CD4-positive, CD25-positive, alpha-beta regulatory T cell (primary cell): Measurements from ENCODE around the gene SUSD1. TPM values are rescaled to one million over a fixed set of nuclear protein-coding genes. Genes with fewer than 3 reads are reported as not detected.
A peak's percentile ranks its signal among the peaks of the same experiment; 100 is the strongest.

Source experiments
- ATAC-seq, 2 donors: fragments of 150-1000 bp; cut with Tn5 transposase; one replicate each; pipeline ENCODE4 v1.10.0; 2021; ENCODE audit warnings: low read depth in 2 of 2, moderate number of reproducible peaks in 2 of 2, moderate library complexity in 1 of 2
- DNase-seq, 3 donors: peaks; one replicate each; pipeline versions ENCODE4 v3.0.0 to v3.0.0-alpha.2; 2012 to 2022; ENCODE audit warnings: mixed read lengths in 1 of 3
- H3K27ac ChIP-seq: one replicate; pipeline ENCODE4 v1.7.0; 2013; ENCODE audit warnings: mild to moderate bottlenecking, low read length; ENCODE audit not compliant: insufficient read depth, poor library complexity, severe bottlenecking
- H3K27me3 ChIP-seq: one replicate; pipeline ENCODE4 v1.7.0; 2013; ENCODE audit warnings: low read length; ENCODE audit not compliant: control insufficient read depth, insufficient read depth
- H3K36me3 ChIP-seq: one replicate; pipeline ENCODE4 v1.7.0; 2013; ENCODE audit warnings: mild to moderate bottlenecking, low read length, moderate library complexity; ENCODE audit not compliant: control insufficient read depth, insufficient read depth
- H3K4me1 ChIP-seq: 2 replicates; pipeline ENCODE4 v1.7.0; 2013; ENCODE audit warnings: mild to moderate bottlenecking, low read length; ENCODE audit not compliant: insufficient read depth, control insufficient read depth, poor library complexity, severe bottlenecking
- H3K4me3 ChIP-seq: one replicate; pipeline ENCODE4 v1.7.0; 2013; ENCODE audit warnings: low read depth, mild to moderate bottlenecking, low read length, moderate library complexity
- H3K9me3 ChIP-seq, 2 experiments: 1 replicate in 1 of 2; 2 replicates in 1 of 2; pipeline ENCODE4 v1.7.0; 2013; ENCODE audit warnings: low read length in 2 of 2, mild to moderate bottlenecking in 1 of 2, moderate library complexity in 1 of 2; ENCODE audit not compliant: control insufficient read depth in 2 of 2
- H3K27ac Mint-ChIP-seq, 3 donors: one replicate each; pipeline ENCODE4 v1.8.0; 2020 to 2022; ENCODE audit warnings: mild to moderate bottlenecking in 3 of 3, mixed read lengths in 3 of 3, moderate library complexity in 2 of 3
- H3K27me3 Mint-ChIP-seq: one replicate; pipeline ENCODE4 v1.8.0; 2022; ENCODE audit warnings: mild to moderate bottlenecking, mixed read lengths
- H3K36me3 Mint-ChIP-seq: one replicate; pipeline ENCODE4 v1.8.0; 2020; ENCODE audit warnings: mixed read lengths
- H3K4me1 Mint-ChIP-seq, 4 donors: one replicate each; pipeline ENCODE4 v1.8.0; 2020 to 2022; ENCODE audit warnings: mixed read lengths in 4 of 4, mild to moderate bottlenecking in 1 of 4
- H3K4me3 Mint-ChIP-seq, 4 donors: one replicate each; pipeline ENCODE4 v1.8.0; 2020 to 2022; ENCODE audit warnings: mild to moderate bottlenecking in 4 of 4, mixed read lengths in 4 of 4, moderate library complexity in 3 of 4
- H3K9me3 Mint-ChIP-seq, 7 donors: one replicate each; pipeline ENCODE4 v1.8.0; 2020 to 2022; ENCODE audit warnings: mixed read lengths in 7 of 7, mild to moderate bottlenecking in 3 of 7, moderate library complexity in 2 of 7
- polyA plus RNA-seq, 4 donors: library from polyadenylated mRNA; unstranded; fragments of 300-500 nt; fragmentation: Illumina TruSeq; gene quantifications; one replicate each; pipeline ENCODE4 v1.2.3, GENCODE V29; 2021
- total RNA-seq: library from RNA; stranded (reverse); gene quantifications from one replicate; pipeline ENCODE4 v1.2.3, GENCODE V29; 2022

SUSD1 gene
- total and polyA plus RNA-seq, 5 donors from 2014 or later, result 3.2 to 9.7 (median 7.0) TPM

DNA sequence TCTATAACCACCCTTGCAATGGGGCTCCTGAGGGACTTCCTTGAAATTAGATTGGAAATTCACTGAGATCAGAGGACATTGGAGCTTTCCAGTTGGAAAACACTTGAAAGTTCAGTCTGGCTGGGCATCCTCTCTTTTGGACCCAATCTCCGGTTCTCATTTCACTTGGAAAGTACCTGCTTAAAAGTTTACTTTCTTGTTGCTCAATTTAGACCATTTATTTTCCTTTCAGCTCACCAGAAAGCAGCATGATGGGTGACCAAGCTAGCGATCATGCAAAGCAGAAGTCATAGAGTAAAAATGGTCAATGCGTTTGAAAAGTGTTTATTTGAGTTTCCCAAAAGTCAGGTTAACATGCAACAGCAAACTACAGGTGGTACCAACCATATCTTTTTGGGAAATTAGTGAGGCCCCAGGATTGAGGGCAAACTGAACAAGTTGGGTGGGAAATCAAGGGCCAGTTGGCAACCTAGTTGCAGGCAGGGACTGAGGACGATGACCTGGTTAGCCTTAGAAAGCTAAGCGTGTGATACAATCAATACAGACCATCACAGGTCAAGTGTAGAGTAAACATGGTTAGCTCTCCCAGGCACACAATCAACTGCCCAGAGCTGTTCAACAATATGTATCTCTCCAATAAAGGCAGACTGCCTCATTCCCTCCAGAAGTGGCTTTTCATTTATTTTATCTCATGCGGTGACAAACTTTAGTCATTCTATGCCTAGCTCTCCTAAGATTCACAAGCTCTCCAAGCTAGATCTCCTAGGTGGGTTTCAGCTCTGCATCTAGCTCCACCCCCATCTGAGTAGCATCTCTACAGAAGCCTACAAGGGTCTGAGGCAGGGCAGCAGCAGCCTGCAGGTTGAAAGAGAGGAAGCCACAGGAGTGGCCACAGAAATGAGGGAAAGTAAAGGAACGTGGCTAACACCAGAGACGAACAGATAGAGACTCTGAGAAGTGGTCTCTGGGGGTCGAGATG lies 141.6 kb downstream of the SUSD1 start:
- Mint-ChIP-seq H3K4me1 (peaks cover 27 to 98% (median 71%) of the 10 kb centered on the region in 4 donors), H3K27me3 (no peaks in the 10 kb centered on the region), H3K9me3 (peaks cover 0 to 2% (median 0%) of the 10 kb centered on the region in 7 donors), H3K27ac (no peak overlapping the region), H3K36me3 (no peaks in the 10 kb centered on the region), H3K4me3 (peak overlapping the region in 2 of 4 donors; percentile 54 to 55)
- DNase-seq (no peak), ATAC-seq (no peak)
- no peaks in the 10 kb centered on the region for H3K27me3 ChIP-seq
- no peak overlapping the region for H3K27ac ChIP-seq
- H3K9me3 ChIP-seq, result no peaks in the 10 kb centered on the region
- no peak overlapping the region for H3K4me3 ChIP-seq
- H3K36me3 ChIP-seq, result no peaks in the 10 kb centered on the region
- H3K4me1 ChIP-seq, result peaks cover 76% of the 10 kb centered on the region

GRCh38 chr9:112032743-112033142 lies 142.4 kb downstream of the SUSD1 start:
- Histone ChIP-seq H3K27me3 (no peaks in the 10 kb centered on the region), H3K4me1 (peaks cover 73% of the 10 kb centered on the region), H3K9me3 (no peaks in the 10 kb centered on the region), H3K27ac (no peak overlapping the region), H3K36me3 (no peaks in the 10 kb centered on the region), H3K4me3 (no peak overlapping the region)
- Mint-ChIP-seq H3K36me3 (no peaks in the 10 kb centered on the region), H3K4me1 (peaks cover 24 to 98% (median 73%) of the 10 kb centered on the region in 4 donors), H3K27me3 (no peaks in the 10 kb centered on the region), H3K27ac (no peak overlapping the region), H3K4me3 (peak overlapping the region in 1 of 4 donors; percentile 51), H3K9me3 (peaks cover 0 to 2% (median 0%) of the 10 kb centered on the region in 7 donors)
- ATAC-seq (no peak), DNase-seq (no peak)

DNA sequence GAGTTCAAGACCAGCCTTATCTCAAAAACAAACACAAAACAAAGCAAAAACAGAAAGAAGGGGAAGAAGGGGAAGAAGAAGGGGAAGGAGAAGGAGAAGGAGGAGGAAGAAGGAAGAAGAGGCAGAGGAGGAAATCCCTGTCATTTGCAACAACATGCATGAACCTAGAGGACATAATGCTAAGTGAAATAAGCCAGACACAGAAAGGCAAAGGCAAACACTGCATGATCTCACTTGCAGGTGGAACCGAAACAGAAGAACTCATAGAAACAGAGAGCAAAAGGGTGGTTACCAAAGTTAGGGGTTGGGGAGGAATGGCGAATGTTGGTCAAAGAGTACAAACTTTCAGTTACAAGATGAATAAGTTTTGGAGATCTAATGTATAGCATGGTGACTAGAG lies 143.1 kb downstream of the SUSD1 start:
- Mint-ChIP-seq H3K27me3 (no peaks in the 10 kb centered on the region), H3K36me3 (no peaks in the 10 kb centered on the region), H3K4me1 (peaks cover 21 to 92% (median 66%) of the 10 kb centered on the region in 4 donors), H3K4me3 (peak overlapping the region in 3 of 4 donors; percentile 7 to 51 (median 38)), H3K9me3 (peaks cover 0 to 2% (median 0%) of the 10 kb centered on the region in 7 donors), H3K27ac (peak overlapping the region in 1 of 3 donors; percentile 34)
- H3K36me3 ChIP-seq, result no peaks in the 10 kb centered on the region
- no peaks in the 10 kb centered on the region for H3K9me3 ChIP-seq
- H3K4me1 ChIP-seq, result peaks cover 66% of the 10 kb centered on the region
- DNase-seq (peak in 1 of 3 donors; percentile 59), ATAC-seq (no peak)
- no peaks in the 10 kb centered on the region for H3K27me3 ChIP-seq
- no peak overlapping the region for H3K27ac ChIP-seq
- H3K4me3 ChIP-seq, result peak overlapping the region; percentile 46

- H3K4me3 ChIP-seq, result no peak overlapping the region
- no peak for DNase-seq
- Mint-ChIP-seq H3K9me3 (peaks cover 0 to 2% (median 0%) of the 10 kb centered on the region in 7 donors), H3K4me1 (peaks cover 19 to 87% (median 64%) of the 10 kb centered on the region in 4 donors), H3K36me3 (no peaks in the 10 kb centered on the region), H3K4me3 (peak overlapping the region in 1 of 4 donors; percentile 51), H3K27ac (no peak overlapping the region), H3K27me3 (no peaks in the 10 kb centered on the region)
- no peaks in the 10 kb centered on the region for H3K9me3 ChIP-seq
- H3K36me3 ChIP-seq, result no peaks in the 10 kb centered on the region
- ATAC-seq, result no peak
- no peak overlapping the region for H3K27ac ChIP-seq
- no peaks in the 10 kb centered on the region for H3K27me3 ChIP-seq
- H3K4me1 ChIP-seq, result peaks cover 59% of the 10 kb centered on the region
These were observed 143.7 kb downstream of the SUSD1 start for GRCh38 chr9:112031400-112031799.

- Mint-ChIP-seq H3K27ac (peak overlapping the region; percentile 19 to 82 (median 46)), H3K4me1 (peaks cover 19 to 75% (median 58%) of the 10 kb centered on the region in 4 donors), H3K9me3 (peaks cover 0 to 5% (median 0%) of the 10 kb centered on the region in 7 donors), H3K36me3 (no peaks in the 10 kb centered on the region), H3K27me3 (no peaks in the 10 kb centered on the region), H3K4me3 (peak overlapping the region; percentile 42 to 78 (median 71))
- H3K27me3 ChIP-seq, result no peaks in the 10 kb centered on the region
- H3K4me1 ChIP-seq, result peaks cover 54% of the 10 kb centered on the region
- DNase-seq (peak in 2 of 3 donors; percentile 48 to 62), ATAC-seq (peak in 1 of 2 donors; percentile 33)
- H3K36me3 ChIP-seq, result no peaks in the 10 kb centered on the region
- no peaks in the 10 kb centered on the region for H3K9me3 ChIP-seq
- peak overlapping the region; percentile 41 for H3K27ac ChIP-seq
- H3K4me3 ChIP-seq, result peak overlapping the region; percentile 65
These were observed 145.1 kb downstream of the SUSD1 start for GRCh38 chr9:112029921-112030444.

DNA sequence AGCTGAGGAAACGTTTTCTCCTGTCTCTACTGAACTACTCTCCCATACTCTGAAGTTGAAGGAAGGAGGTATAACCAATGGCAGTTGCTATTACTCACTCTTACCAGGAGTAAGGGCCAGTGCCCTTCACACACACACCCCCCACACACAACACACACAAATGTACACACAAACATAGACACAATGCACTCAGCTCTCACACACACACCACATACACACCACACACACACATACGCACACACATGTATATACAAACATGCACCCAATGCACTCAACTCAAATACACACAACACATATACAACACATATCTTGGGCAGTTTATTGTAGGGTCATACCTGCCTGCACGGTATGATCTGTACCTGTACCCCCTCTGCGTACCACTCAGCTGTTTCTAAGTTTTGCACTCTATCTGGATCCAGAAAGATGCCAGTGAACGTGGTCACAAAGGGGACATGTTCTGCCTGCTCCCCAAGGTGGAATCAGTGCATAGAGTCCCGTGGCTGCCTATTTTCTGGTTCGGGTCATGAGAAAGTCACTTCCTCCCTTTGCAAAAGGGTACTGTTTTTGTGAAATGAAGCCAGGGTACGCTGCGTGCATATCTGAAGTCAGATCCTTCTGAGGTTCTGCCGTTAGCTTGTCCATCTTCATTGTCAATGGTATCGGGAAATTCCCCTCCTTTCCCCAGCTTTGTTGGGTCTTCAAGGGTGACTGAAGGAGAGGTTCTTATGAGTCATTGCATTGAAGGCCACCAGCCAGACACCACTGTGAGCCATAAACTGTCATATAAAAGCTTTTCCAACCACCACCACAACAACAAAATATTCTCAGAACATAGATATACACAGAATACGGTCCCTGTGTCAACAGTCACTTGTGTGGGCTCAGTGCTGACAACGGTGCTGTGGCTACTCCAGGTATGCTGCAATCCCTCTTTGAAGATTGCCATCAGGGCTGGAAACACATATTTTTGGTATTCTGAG lies 146.6 kb downstream of the SUSD1 start:
- peak in 2 of 3 donors; percentile 3 to 61 for DNase-seq
- no peaks in the 10 kb centered on the region for H3K36me3 ChIP-seq
- Mint-ChIP-seq H3K36me3 (no peaks in the 10 kb centered on the region), H3K4me1 (peaks cover 14 to 61% (median 46%) of the 10 kb centered on the region in 4 donors), H3K4me3 (peak overlapping the region in 3 of 4 donors; percentile 39 to 72 (median 55)), H3K9me3 (peaks cover 0 to 5% (median 0%) of the 10 kb centered on the region in 7 donors), H3K27me3 (no peaks in the 10 kb centered on the region), H3K27ac (peak overlapping the region in 2 of 3 donors; percentile 74 to 81)
- H3K4me3 ChIP-seq, result peak overlapping the region; percentile 65
- no peaks in the 10 kb centered on the region for H3K27me3 ChIP-seq
- H3K27ac ChIP-seq, result no peak overlapping the region
- peaks cover 46% of the 10 kb centered on the region for H3K4me1 ChIP-seq
- ATAC-seq, result peak; percentile 63 to 68
- H3K9me3 ChIP-seq, result no peaks in the 10 kb centered on the region

- peak overlapping the region in 1 of 4 donors; percentile 8 for H3K4me3 Mint-ChIP-seq
- peaks cover 0 to 3% (median 0%) of the 10 kb centered on the region in 7 donors for H3K9me3 Mint-ChIP-seq
- ATAC-seq, result no peak
- Histone ChIP-seq H3K27me3 (no peaks in the 10 kb centered on the region), H3K9me3 (no peaks in the 10 kb centered on the region), H3K4me1 (peaks cover 27% of the 10 kb centered on the region), H3K27ac (no peak overlapping the region), H3K36me3 (no peaks in the 10 kb centered on the region), H3K4me3 (no peak overlapping the region)
- H3K4me1 Mint-ChIP-seq, result peaks cover 13 to 41% (median 31%) of the 10 kb centered on the region in 4 donors
- H3K36me3 Mint-ChIP-seq, result no peaks in the 10 kb centered on the region
- H3K27ac Mint-ChIP-seq, result no peak overlapping the region
- peaks cover 4% of the 10 kb centered on the region for H3K27me3 Mint-ChIP-seq
- no peak for DNase-seq
These were observed 149.2 kb downstream of the SUSD1 start for GRCh38 chr9:112025850-112026249.
